OCI-LY3 (cell line): ENCODE measurements around the gene NPC1.

Source experiments
- EZH2phosphoT487 ChIP-seq: fragments of 200-600 bp; shearing (Covaris generic); IDR thresholded peaks from 2 replicates; pipeline ENCODE4 v1.6.1; 2018; ENCODE audit warnings: antibody characterized with exemption, mixed run types, low read depth
- TF ChIP-seq, protein P1 (sequence below): fragments of 200-600, 300-600 bp; sonication (generic); IDR thresholded peaks from 2 replicates; pipeline ENCODE4 v1.5.1; 2014; ENCODE audit warnings: antibody characterized with exemption, low read length, low read depth

- TF ChIP-seq, protein P1, sequence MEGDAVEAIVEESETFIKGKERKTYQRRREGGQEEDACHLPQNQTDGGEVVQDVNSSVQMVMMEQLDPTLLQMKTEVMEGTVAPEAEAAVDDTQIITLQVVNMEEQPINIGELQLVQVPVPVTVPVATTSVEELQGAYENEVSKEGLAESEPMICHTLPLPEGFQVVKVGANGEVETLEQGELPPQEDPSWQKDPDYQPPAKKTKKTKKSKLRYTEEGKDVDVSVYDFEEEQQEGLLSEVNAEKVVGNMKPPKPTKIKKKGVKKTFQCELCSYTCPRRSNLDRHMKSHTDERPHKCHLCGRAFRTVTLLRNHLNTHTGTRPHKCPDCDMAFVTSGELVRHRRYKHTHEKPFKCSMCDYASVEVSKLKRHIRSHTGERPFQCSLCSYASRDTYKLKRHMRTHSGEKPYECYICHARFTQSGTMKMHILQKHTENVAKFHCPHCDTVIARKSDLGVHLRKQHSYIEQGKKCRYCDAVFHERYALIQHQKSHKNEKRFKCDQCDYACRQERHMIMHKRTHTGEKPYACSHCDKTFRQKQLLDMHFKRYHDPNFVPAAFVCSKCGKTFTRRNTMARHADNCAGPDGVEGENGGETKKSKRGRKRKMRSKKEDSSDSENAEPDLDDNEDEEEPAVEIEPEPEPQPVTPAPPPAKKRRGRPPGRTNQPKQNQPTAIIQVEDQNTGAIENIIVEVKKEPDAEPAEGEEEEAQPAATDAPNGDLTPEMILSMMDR, result no peak
- no peak for TF ChIP-seq EZH2phosphoT487
Measured at GRCh38 chr18:23627970-23628369, 41.7 kb upstream of the NPC1 start.
